GM12865 (cell line): ENCODE results near the gene ELOA.
A peak's percentile ranks its signal among the peaks of the same experiment; 100 is the strongest.

ENCODE experiments used
- DNase-seq: peaks from one replicate; pipeline ENCODE4 v3.0.0; 2010; ENCODE audit warnings: low read depth
- H3K4me3 ChIP-seq: 2 replicates; pipeline ENCODE4 v1.5.1; 2011; ENCODE audit warnings: mild to moderate bottlenecking, low read depth, low read length, control low read depth
- TF ChIP-seq, protein P1 (sequence below): IDR thresholded peaks from 2 replicates; pipeline ENCODE4 v1.5.1; 2011; ENCODE audit warnings: low read length, control low read depth, low read depth, inconsistent platforms; ENCODE audit not compliant: insufficient read depth; ENCODE audit errors: missing control alignments

Gene ELOA

GRCh38 chr1:23736437-23737134, 6.7 kb upstream of the ELOA start:
- TF ChIP-seq, protein P1, sequence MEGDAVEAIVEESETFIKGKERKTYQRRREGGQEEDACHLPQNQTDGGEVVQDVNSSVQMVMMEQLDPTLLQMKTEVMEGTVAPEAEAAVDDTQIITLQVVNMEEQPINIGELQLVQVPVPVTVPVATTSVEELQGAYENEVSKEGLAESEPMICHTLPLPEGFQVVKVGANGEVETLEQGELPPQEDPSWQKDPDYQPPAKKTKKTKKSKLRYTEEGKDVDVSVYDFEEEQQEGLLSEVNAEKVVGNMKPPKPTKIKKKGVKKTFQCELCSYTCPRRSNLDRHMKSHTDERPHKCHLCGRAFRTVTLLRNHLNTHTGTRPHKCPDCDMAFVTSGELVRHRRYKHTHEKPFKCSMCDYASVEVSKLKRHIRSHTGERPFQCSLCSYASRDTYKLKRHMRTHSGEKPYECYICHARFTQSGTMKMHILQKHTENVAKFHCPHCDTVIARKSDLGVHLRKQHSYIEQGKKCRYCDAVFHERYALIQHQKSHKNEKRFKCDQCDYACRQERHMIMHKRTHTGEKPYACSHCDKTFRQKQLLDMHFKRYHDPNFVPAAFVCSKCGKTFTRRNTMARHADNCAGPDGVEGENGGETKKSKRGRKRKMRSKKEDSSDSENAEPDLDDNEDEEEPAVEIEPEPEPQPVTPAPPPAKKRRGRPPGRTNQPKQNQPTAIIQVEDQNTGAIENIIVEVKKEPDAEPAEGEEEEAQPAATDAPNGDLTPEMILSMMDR = no peak
- DNase-seq = peak; percentile 69
- no peak overlapping the region for H3K4me3 ChIP-seq

- no peak overlapping the region for H3K4me3 ChIP-seq
- no peak for DNase-seq
- TF ChIP-seq, protein P1 = no peak
Measured at GRCh38 chr1:23741609-23742008, 1.7 kb upstream of the ELOA start.

DNA sequence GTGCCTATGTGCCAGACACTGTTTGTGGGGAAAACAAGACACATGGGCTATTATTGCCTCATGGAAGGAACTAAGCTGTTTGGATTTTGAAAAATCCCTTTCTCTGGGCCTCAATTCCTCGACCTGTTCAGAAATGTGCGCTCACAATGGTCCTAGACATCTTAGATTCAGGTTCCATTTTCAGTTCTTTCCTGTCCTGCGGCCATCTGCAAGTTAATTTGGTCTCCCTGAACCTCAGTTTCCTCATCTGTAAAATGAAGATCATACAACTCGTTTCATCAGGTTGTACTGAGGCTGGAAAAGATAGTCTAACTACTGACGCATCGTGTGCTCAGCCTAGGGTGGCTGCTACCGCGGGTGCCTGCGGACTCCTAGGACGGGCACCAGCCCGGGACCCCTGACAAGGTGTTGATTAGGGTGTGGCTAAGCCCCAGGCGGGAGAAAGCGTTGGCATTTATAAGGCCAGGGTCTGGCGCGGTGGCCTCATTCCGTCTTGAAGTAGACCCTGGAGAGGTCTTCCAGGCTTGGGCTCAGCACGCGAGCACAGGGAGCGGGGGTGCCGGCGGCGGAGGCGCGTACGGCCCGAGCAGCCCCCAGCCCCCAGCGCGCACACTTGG, 493 bp upstream of the ELOA start:
- peak overlapping the region; percentile 74 for H3K4me3 ChIP-seq
- TF ChIP-seq, protein P1 = no peak
- no peak for DNase-seq

GRCh38 chr1:23745515-23745914, 2.2 kb downstream of the ELOA start:
- peak; percentile 69 for DNase-seq
- TF ChIP-seq, protein P1 = peak; percentile 51
- H3K4me3 ChIP-seq = peak overlapping the region; percentile 74

GRCh38 chr1:23748016-23748415, 4.7 kb downstream of the ELOA start:
- TF ChIP-seq, protein P1 = no peak
- no peak for DNase-seq
- no peak overlapping the region for H3K4me3 ChIP-seq

- no peak overlapping the region for H3K4me3 ChIP-seq
- DNase-seq = peak; percentile 81
- TF ChIP-seq, protein P1 = peak; percentile 82
Measured at GRCh38 chr1:23751050-23751814, 8.0 kb downstream of the ELOA start.
